Measurements from ENCODE around the gene CLEC1A.
"Not testable (repeated sequence)": the region's sequence is repeated elsewhere in the genome, so short reads cannot be mapped to it uniquely, and the experiment has no call there.

Gene CLEC1A

GRCh38 chr12:10042167-10042566 is 56.6 kb downstream of the CLEC1A start:
- FAIRE-seq, result no peak

- peak; percentile 13 for FAIRE-seq
Observed at GRCh38 chr12:10033783-10034545, 64.8 kb downstream of the CLEC1A start.

- FAIRE-seq, result no peak
Observed at GRCh38 chr12:10031771-10032175, 67.0 kb downstream of the CLEC1A start.

- FAIRE-seq, result no peak
Observed at GRCh38 chr12:10031321-10031720, 67.5 kb downstream of the CLEC1A start.

- no peak for FAIRE-seq
Observed at GRCh38 chr12:10030446-10030845, 68.3 kb downstream of the CLEC1A start, which contains the start of gene CLEC9A. Gene CLEC9A (plus strand): TSS chr12:10030682. CDS start chr12:10052688, 22,006 bp downstream.

GRCh38 chr12:10027721-10028120 is 71.1 kb downstream of the CLEC1A start:
- no peak for FAIRE-seq

- no peak for FAIRE-seq
Observed at GRCh38 chr12:10027311-10027710, 71.5 kb downstream of the CLEC1A start.

- FAIRE-seq, result not testable (repeated sequence)
Observed at GRCh38 chr12:10026666-10027065, 72.1 kb downstream of the CLEC1A start.

GRCh38 chr12:10025236-10025635 is 73.5 kb downstream of the CLEC1A start:
- no peak for FAIRE-seq

- FAIRE-seq, result no peak
Observed at GRCh38 chr12:10021342-10021741, 77.4 kb downstream of the CLEC1A start.
